HG02870 (cell line): ENCODE data around the gene SLC30A1.

Source experiments
- ATAC-seq: cut with Tn5 transposase; IDR thresholded peaks from one replicate; pipeline ENCODE4 v1.9.1; 2021; ENCODE audit warnings: mild to moderate bottlenecking, moderate library complexity; ENCODE audit not compliant: unreplicated experiment

Gene SLC30A1

GRCh38 chr1:211525101-211525676, 53.8 kb downstream of the SLC30A1 start:
- no peak for ATAC-seq

DNA sequence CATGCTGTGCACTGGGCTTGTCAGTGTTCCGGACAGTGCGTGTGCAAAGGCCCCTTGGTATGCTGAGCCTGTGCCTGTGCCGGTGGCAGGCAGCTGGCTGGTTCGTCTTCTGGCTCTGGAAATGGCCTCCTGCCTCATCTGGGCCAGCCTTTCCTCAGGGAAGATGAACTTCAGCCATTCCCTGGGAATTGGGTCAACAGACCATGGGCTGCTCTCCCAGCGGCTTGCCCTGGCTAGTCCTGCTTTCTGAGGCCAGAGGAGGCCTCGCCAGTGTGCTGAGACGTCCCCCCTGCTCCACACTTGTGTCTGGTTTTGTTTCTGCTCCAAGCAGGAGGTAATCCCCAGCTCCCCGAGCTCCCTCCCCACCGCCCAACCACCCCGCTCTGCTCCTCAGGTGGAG, 54.4 kb downstream of the SLC30A1 start:
- no peak for ATAC-seq

GRCh38 chr1:211522804-211523203, 56.2 kb downstream of the SLC30A1 start:
- no peak for ATAC-seq
